Gastrocnemius medialis (tissue), 4 donors: ENCODE results near the gene CDC34.

Experiments
- CTCF ChIP-seq, 5 experiments: fragments of 450-650 bp in 3 of 5; fragments of 200-600 bp in 2 of 5; sonication (generic) in 2 of 5; IDR thresholded peaks in 4 of 5; conservative IDR thresholded peaks in 1 of 5; 1 replicate in 4 of 5; 2 replicates in 1 of 5; pipeline ENCODE4 v1.5.1; 2016 to 2019; ENCODE audit warnings: antibody characterized with exemption in 5 of 5, mild to moderate bottlenecking in 3 of 5, moderate library complexity in 3 of 5
- POLR2A ChIP-seq, 2 donors: fragments of 450-650 bp; IDR thresholded peaks; one replicate each; pipeline ENCODE4 v1.6.1; 2017; ENCODE audit warnings: antibody characterized with exemption in 2 of 2, mild to moderate bottlenecking in 2 of 2, moderate library complexity in 2 of 2

GRCh38 chr19:485583-486236, 45.9 kb upstream of the CDC34 start:
- TF ChIP-seq CTCF (IDR thresholded peaks at IDR 0.05 in 4 of 5, conservative IDR thresholded peaks at IDR 0.05 in 1 of 5) (no peak), POLR2A (IDR thresholded peaks at IDR 0.05) (no peak)
